Natural killer cell (primary cell): ENCODE measurements around the gene PPP1R12B. TPM values are rescaled to one million over a fixed set of nuclear protein-coding genes. Genes with fewer than 3 reads are reported as not detected.
"Not testable (repeated sequence)": the region's sequence is repeated elsewhere in the genome, so short reads cannot be mapped to it uniquely, and the experiment has no call there.

Source experiments
- ATAC-seq, 3 donors: fragments of 150-1000 bp in 2 of 3; fragments of 200-7000 bp in 1 of 3; cut with Tn5 transposase; 1 replicate in 1 of 3; 2 replicates in 2 of 3; pipeline ENCODE4 v1.10.0; 2021; ENCODE audit warnings: mild to moderate bottlenecking in 2 of 3, moderate library complexity in 2 of 3
- DNase-seq, 2 donors: peaks; one replicate each; pipeline versions ENCODE4 v3.0.0 to v3.0.0-alpha.2; 2013 to 2021; ENCODE audit warnings: mixed read lengths in 1 of 2
- H3K27ac ChIP-seq: one replicate; pipeline ENCODE4 v1.5.1; 2013; ENCODE audit warnings: mild to moderate bottlenecking, low read length
- H3K27me3 ChIP-seq: one replicate; pipeline ENCODE4 v1.6.1; 2013; ENCODE audit warnings: low read length; ENCODE audit not compliant: control insufficient read depth, insufficient read depth
- H3K36me3 ChIP-seq: one replicate; pipeline ENCODE4 v1.6.1; 2013; ENCODE audit warnings: low read length; ENCODE audit not compliant: control insufficient read depth, insufficient read depth
- H3K4me1 ChIP-seq: one replicate; pipeline ENCODE4 v1.6.1; 2013; ENCODE audit warnings: low read length; ENCODE audit not compliant: control insufficient read depth, insufficient read depth
- H3K4me3 ChIP-seq: one replicate; pipeline ENCODE4 v1.5.1; 2013; ENCODE audit warnings: low read length
- H3K9me3 ChIP-seq: one replicate; pipeline ENCODE4 v1.6.1; 2013; ENCODE audit warnings: low read length; ENCODE audit not compliant: control insufficient read depth, insufficient read depth
- H3K27ac Mint-ChIP-seq, 2 donors: one replicate each; pipeline ENCODE4 v1.8.0; 2022; ENCODE audit warnings: mild to moderate bottlenecking in 2 of 2, mixed read lengths in 2 of 2, moderate library complexity in 1 of 2
- H3K27me3 Mint-ChIP-seq, 2 donors: one replicate each; pipeline ENCODE4 v1.8.0; 2022; ENCODE audit warnings: low read depth in 2 of 2, mixed read lengths in 2 of 2
- H3K36me3 Mint-ChIP-seq: one replicate; pipeline ENCODE4 v1.8.0; 2022; ENCODE audit warnings: mixed read lengths
- H3K4me1 Mint-ChIP-seq, 2 donors: one replicate each; pipeline ENCODE4 v1.8.0; 2022; ENCODE audit warnings: mixed read lengths in 2 of 2
- H3K4me3 Mint-ChIP-seq: one replicate; pipeline ENCODE4 v1.8.0; 2022; ENCODE audit warnings: mild to moderate bottlenecking, moderate library complexity, mixed read lengths
- H3K9me3 Mint-ChIP-seq, 2 donors: one replicate each; pipeline ENCODE4 v1.8.0; 2022; ENCODE audit warnings: mixed read lengths in 2 of 2
- CTCF ChIP-seq: fragments of 200-600 bp; IDR thresholded peaks from one replicate; pipeline ENCODE4 v1.8.0; 2022; ENCODE audit warnings: antibody characterized with exemption
- WGBS: methylation state at CpG from one replicate; pipeline ENCODE4 v1.1.7; 2013; ENCODE audit warnings: missing lambda C conversion rate; ENCODE audit not compliant: insufficient coverage; 5-methylcytosine and 5-hydroxymethylcytosine counted together
- intact Hi-C: fragments of 100-400 bp; cut with micrococcal nuclease; formaldehyde crosslinking; loops from one replicate; pipeline ENCODE4 v1.14.2; 2022
- total RNA-seq, 4 donors: library from RNA; stranded (reverse); fragments of 120-200 nt in 1 of 4; gene quantifications; one replicate each; pipeline versions ENCODE4 v1.2.3 to v1.2.4, GENCODE V29; 2013 to 2022

The PPP1R12B gene
- total RNA-seq, 3 donors from 2014 or later (not counting 1 experiment from before 2014, with no cell fraction given), result 27.8 to 47.5 (median 46.5) TPM

GRCh38 chr1:202603435-202603834 lies 254.9 kb downstream of the PPP1R12B start:
- Histone ChIP-seq H3K27ac (no peak overlapping the region), H3K36me3 (no peaks in the 10 kb centered on the region), H3K27me3 (no peaks in the 10 kb centered on the region), H3K4me1 (no peaks in the 10 kb centered on the region), H3K9me3 (no peaks in the 10 kb centered on the region), H3K4me3 (no peak overlapping the region)
- Mint-ChIP-seq H3K27ac (no peak overlapping the region), H3K4me3 (no peak overlapping the region), H3K36me3 (no peaks in the 10 kb centered on the region), H3K27me3 (no peaks in the 10 kb centered on the region), H3K9me3 (no peaks in the 10 kb centered on the region), H3K4me1 (no peaks in the 10 kb centered on the region)
- intact Hi-C loops, result no loop called here
- ATAC-seq (no peak), DNase-seq (no peak)
- no peak for TF ChIP-seq CTCF
- WGBS, result no CpG with 5 or more reads among the region's 2 CpGs

DNA sequence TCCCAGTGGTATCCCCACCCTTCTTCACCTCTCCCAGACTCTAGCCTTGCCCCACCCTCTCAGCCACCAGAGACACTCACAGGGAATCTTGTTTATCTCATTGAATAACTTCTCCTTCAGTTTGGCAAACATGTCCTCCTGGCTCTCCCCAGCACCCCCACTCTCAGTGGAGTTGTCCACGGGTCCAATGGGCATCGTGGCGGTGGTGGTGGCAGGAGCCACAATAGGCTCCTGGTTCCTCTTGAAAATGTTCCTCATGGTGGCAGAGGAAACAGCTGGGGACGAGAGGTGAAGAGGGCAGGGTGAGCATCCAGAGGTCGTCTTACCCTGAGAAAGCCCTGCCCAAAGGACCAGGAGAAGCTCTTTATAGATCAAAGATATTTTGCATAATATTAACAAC lies 257.0 kb downstream of the PPP1R12B start:
- ATAC-seq (no peak), DNase-seq (no peak)
- Histone ChIP-seq H3K27ac (no peak overlapping the region), H3K27me3 (no peaks in the 10 kb centered on the region), H3K4me3 (no peak overlapping the region), H3K9me3 (no peaks in the 10 kb centered on the region), H3K4me1 (no peaks in the 10 kb centered on the region), H3K36me3 (no peaks in the 10 kb centered on the region)
- no peak overlapping the region for H3K4me3 Mint-ChIP-seq
- no peaks in the 10 kb centered on the region for H3K27me3 Mint-ChIP-seq
- no peaks in the 10 kb centered on the region for H3K4me1 Mint-ChIP-seq
- no peaks in the 10 kb centered on the region for H3K9me3 Mint-ChIP-seq
- H3K27ac Mint-ChIP-seq, result no peak overlapping the region
- no peaks in the 10 kb centered on the region for H3K36me3 Mint-ChIP-seq
- TF ChIP-seq CTCF, result no peak
- 70% methylated on average over 4 of the region's 5 CpGs for WGBS
- intact Hi-C loops, result no loop called here

DNA sequence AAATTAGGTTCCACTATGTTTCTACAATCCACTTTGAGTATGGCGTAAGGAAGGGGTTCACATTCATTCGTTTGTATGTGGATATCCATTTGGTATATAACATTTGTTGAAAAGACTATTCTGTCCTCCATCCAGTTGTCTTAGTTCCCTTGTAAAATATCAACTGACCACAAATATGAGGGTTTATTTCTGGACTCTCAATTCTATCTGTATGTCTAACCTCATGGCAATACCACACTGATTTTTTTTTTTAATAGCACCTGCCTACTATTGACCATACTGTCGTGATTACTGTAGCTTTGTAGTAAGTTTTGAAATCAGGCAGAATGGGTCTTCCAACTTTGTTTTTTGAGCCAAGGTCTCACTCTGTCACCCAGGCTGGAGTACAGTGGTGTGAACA lies 263.5 kb downstream of the PPP1R12B start:
- H3K36me3 Mint-ChIP-seq, H3K9me3 ChIP-seq, intact Hi-C loops, H3K27ac ChIP-seq, H3K36me3 ChIP-seq, H3K4me3 Mint-ChIP-seq, H3K27ac Mint-ChIP-seq, H3K4me3 ChIP-seq, DNase-seq, ATAC-seq, H3K27me3 ChIP-seq, H3K9me3 Mint-ChIP-seq: not testable (repeated sequence)
- WGBS, result no CpG with 5 or more reads among the region's 3 CpGs
- peaks cover 21 to 28% of the 10 kb centered on the region in 2 donors for H3K4me1 Mint-ChIP-seq
- H3K4me1 ChIP-seq, result peaks cover 25% of the 10 kb centered on the region
- peaks cover 12 to 14% of the 10 kb centered on the region in 2 donors for H3K27me3 Mint-ChIP-seq

DNA sequence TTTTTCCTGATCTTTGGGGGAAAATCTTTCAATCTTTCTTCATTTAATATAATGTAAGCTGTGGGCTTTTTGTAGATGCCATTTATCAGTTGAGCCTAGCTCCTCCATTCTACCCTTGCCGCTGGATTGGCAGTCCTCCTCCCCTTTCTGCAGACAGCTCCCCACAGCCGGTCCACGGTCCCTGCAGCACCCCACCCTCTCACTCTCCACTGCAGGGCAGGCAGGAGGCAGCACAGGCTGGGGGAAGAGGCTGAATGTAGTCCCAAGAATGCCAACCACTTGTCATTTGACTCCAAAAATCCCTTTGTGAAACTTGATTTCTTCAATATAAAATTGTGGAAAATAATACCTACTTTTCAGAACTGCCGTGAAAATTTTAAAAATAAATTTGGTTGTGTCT lies 265.1 kb downstream of the PPP1R12B start:
- H3K4me1 ChIP-seq, result peaks cover 29% of the 10 kb centered on the region
- no peaks in the 10 kb centered on the region for H3K36me3 Mint-ChIP-seq
- WGBS, result 100% methylated on average over 3 of the region's 4 CpGs
- no peak for TF ChIP-seq CTCF
- DNase-seq, result no peak
- ATAC-seq, result no peak
- H3K27ac Mint-ChIP-seq, result no peak overlapping the region
- no peaks in the 10 kb centered on the region for H3K27me3 ChIP-seq
- H3K9me3 ChIP-seq, result no peaks in the 10 kb centered on the region
- intact Hi-C loops, result no loop called here
- no peak overlapping the region for H3K4me3 Mint-ChIP-seq
- no peaks in the 10 kb centered on the region for H3K36me3 ChIP-seq
- peaks cover 28 to 39% of the 10 kb centered on the region in 2 donors for H3K4me1 Mint-ChIP-seq
- peaks cover 13 to 17% of the 10 kb centered on the region in 2 donors for H3K27me3 Mint-ChIP-seq
- H3K4me3 ChIP-seq, result no peak overlapping the region
- no peak overlapping the region for H3K27ac ChIP-seq
- no peaks in the 10 kb centered on the region for H3K9me3 Mint-ChIP-seq

GRCh38 chr1:202614363-202615207 lies 266.1 kb downstream of the PPP1R12B start:
- H3K9me3 ChIP-seq, H3K36me3 ChIP-seq, H3K27me3 ChIP-seq, H3K27ac ChIP-seq, H3K4me3 ChIP-seq, H3K4me3 Mint-ChIP-seq, DNase-seq, intact Hi-C loops, H3K9me3 Mint-ChIP-seq, H3K36me3 Mint-ChIP-seq, H3K27ac Mint-ChIP-seq, ATAC-seq: not testable (repeated sequence)
- peaks cover 34 to 45% of the 10 kb centered on the region in 2 donors for H3K4me1 Mint-ChIP-seq
- H3K4me1 ChIP-seq, result peaks cover 29% of the 10 kb centered on the region
- WGBS, result 95% methylated on average over 11 of the region's 11 CpGs
- peaks cover 18 to 27% of the 10 kb centered on the region in 2 donors for H3K27me3 Mint-ChIP-seq

GRCh38 chr1:202615208-202615500 lies 266.7 kb downstream of the PPP1R12B start:
- WGBS, result 53% methylated on average over 1 of the region's 1 CpG
- DNase-seq, ATAC-seq, H3K4me3 ChIP-seq, H3K9me3 ChIP-seq, H3K9me3 Mint-ChIP-seq, H3K36me3 ChIP-seq, H3K27ac ChIP-seq, H3K4me3 Mint-ChIP-seq, intact Hi-C loops, H3K27me3 ChIP-seq, H3K36me3 Mint-ChIP-seq: not testable (repeated sequence)
- peak overlapping the region in 1 of 2 donors; percentile 72 for H3K27ac Mint-ChIP-seq
- H3K27me3 Mint-ChIP-seq, result peaks cover 18 to 32% of the 10 kb centered on the region in 2 donors
- peaks cover 34 to 45% of the 10 kb centered on the region in 2 donors for H3K4me1 Mint-ChIP-seq
- peaks cover 29% of the 10 kb centered on the region for H3K4me1 ChIP-seq
